Common myeloid progenitor, CD34-positive (primary cell): ENCODE measurements around the gene PCARE.

Source experiments
- CTCF ChIA-PET: fragments of 350-600 bp; sonication (Branson Sonifier 250); formaldehyde crosslinking; loops from one replicate; lab custom pipeline; 2021; ENCODE audit warnings: antibody characterized with exemption; lab: Charles Lee
- POLR2A ChIA-PET: fragments of 350-600 bp; sonication (Branson Sonifier 250); formaldehyde crosslinking; loops from one replicate; lab custom pipeline; 2021; ENCODE audit warnings: antibody characterized with exemption; lab: Charles Lee
- DNase-seq, 3 donors: peaks; one replicate each; pipeline versions ENCODE4 v3.0.0 to v3.0.0-alpha.2; 2013
- H3K27ac ChIP-seq, 2 experiments: 1 replicate in 1 of 2; 2 replicates in 1 of 2; pipeline ENCODE4 v1.7.0; 2013; ENCODE audit warnings: inconsistent platforms in 2 of 2, low read length in 2 of 2, mild to moderate bottlenecking in 2 of 2, low read depth in 1 of 2, moderate library complexity in 1 of 2; ENCODE audit not compliant: severe bottlenecking in 2 of 2, insufficient read depth in 1 of 2, poor library complexity in 1 of 2
- H3K27me3 ChIP-seq, 5 experiments: replicated peaks in 2 of 5; 1 replicate in 3 of 5; 2 replicates in 2 of 5; pipeline versions ENCODE4 v1.6.1 to v1.7.0; 2013; ENCODE audit warnings: low read length in 4 of 5, mild to moderate bottlenecking in 2 of 5, moderate library complexity in 2 of 5, inconsistent platforms in 1 of 5; ENCODE audit not compliant: insufficient read depth in 5 of 5, control insufficient read depth in 4 of 5
- H3K36me3 ChIP-seq, 4 experiments: 1 replicate in 2 of 4; 2 replicates in 2 of 4; pipeline versions ENCODE4 v1.6.1 to v1.7.0; 2013; ENCODE audit warnings: low read length in 3 of 4, control low read depth in 1 of 4, mild to moderate bottlenecking in 1 of 4; ENCODE audit not compliant: control insufficient read depth in 4 of 4, insufficient read depth in 4 of 4
- H3K4me1 ChIP-seq, 4 experiments: 1 replicate in 3 of 4; 2 replicates in 1 of 4; pipeline versions ENCODE4 v1.6.1 to v1.7.1; 2013; ENCODE audit warnings: low read length in 3 of 4, mild to moderate bottlenecking in 3 of 4, control low read depth in 1 of 4, inconsistent platforms in 1 of 4, moderate library complexity in 1 of 4; ENCODE audit not compliant: control insufficient read depth in 4 of 4, insufficient read depth in 4 of 4; ENCODE audit errors: control extremely low read depth in 1 of 4
- H3K4me3 ChIP-seq, 7 experiments: 1 replicate in 4 of 7; 2 replicates in 3 of 7; pipeline versions ENCODE4 v1.5.1 to v1.7.0; 2013; ENCODE audit warnings: mild to moderate bottlenecking in 7 of 7, low read length in 6 of 7, moderate library complexity in 6 of 7, inconsistent platforms in 2 of 7, low read depth in 2 of 7, control low read depth in 1 of 7; ENCODE audit not compliant: insufficient read depth in 4 of 7, control insufficient read depth in 1 of 7; ENCODE audit errors: extremely low read depth in 1 of 7
- H3K9me3 ChIP-seq, 5 experiments: 1 replicate in 4 of 5; 2 replicates in 1 of 5; pipeline versions ENCODE4 v1.6.1 to v1.7.1; 2013; ENCODE audit warnings: low read length in 4 of 5, mild to moderate bottlenecking in 2 of 5, inconsistent platforms in 1 of 5, low read depth in 1 of 5, moderate library complexity in 1 of 5; ENCODE audit not compliant: control insufficient read depth in 4 of 5, insufficient read depth in 2 of 5; ENCODE audit errors: control extremely low read depth in 1 of 5
- WGBS: methylation state at CpG from one replicate; pipeline ENCODE4 v1.1.5; 2013; ENCODE audit not compliant: insufficient coverage; 5-methylcytosine and 5-hydroxymethylcytosine counted together

Gene PCARE

DNA sequence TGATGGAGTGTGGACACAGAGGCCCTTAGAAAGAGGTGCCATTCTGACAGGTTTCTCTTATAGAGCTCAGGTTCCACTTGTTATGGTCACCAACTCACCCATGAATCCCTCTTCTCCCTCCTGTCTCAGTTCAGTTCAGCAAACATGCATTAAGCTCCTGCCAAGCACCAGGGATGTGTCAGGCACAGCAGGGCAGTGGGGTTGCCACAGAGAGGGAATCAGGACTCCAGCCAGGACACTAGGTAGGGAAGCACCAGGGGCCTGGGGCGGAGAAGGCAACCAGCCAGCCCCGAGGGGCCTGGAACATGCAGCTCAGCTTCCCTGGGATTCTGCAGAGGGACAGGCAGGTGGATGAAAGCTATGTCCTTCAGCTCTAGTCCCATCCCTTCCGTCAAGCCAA is 48.6 kb downstream of the PCARE start:
- Histone ChIP-seq H3K27me3 (no peaks in the 10 kb centered on the region), H3K4me1 (peaks cover 0 to 6% (median 3%) of the 10 kb centered on the region in 4 experiments), H3K36me3 (no peaks in the 10 kb centered on the region), H3K4me3 (no peak overlapping the region), H3K9me3 (no peaks in the 10 kb centered on the region), H3K27ac (no peak overlapping the region)
- ChIA-PET CTCF (interaction anchor here (2.3 to 3.4 kb wide), 2 partner anchors 9 to 14 kb away, joined by 5 to 23 read pairs; no protein-coding TSS in a partner anchor), POLR2A (no interaction called here)
- no peak for DNase-seq
- WGBS, result 90% methylated on average over 3 of the region's 3 CpGs

DNA sequence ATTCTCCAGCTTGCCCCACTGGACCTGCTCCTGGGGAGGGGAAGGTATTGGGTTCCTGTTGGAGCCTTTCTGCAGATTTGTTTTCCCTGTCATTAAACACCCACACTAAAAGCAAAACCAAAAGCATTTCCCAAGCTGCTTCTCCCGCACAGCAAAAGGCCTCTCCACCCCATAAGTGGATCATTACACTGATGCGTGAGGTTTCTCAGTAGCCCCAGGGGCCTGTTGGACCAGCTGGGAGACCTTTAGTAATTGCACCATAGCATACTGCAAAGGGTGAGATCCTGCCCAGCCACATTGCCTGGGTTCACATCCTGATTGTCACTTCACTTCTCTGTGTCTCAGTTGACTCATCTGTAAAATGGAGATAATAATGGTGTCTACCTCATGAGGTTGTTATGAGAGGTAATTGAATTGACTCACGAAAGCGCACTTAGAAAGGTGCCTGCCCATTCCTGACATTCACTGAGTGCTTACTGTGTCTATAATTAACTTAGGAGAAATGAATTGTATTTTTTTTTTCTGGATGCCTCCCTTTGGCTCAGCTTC is 49.4 kb downstream of the PCARE start:
- WGBS, result 81% methylated on average over 4 of the region's 4 CpGs
- no peaks in the 10 kb centered on the region for H3K27me3 ChIP-seq
- POLR2A ChIA-PET, result no interaction called here
- CTCF ChIA-PET, result interaction anchor here (1.1 to 3.4 kb wide), 3 partner anchors 8 to 13 kb away, joined by 3 to 23 read pairs (median 5); no protein-coding TSS in a partner anchor
- peaks cover 0 to 6% (median 3%) of the 10 kb centered on the region in 4 experiments for H3K4me1 ChIP-seq
- no peaks in the 10 kb centered on the region for H3K36me3 ChIP-seq
- DNase-seq, result no peak
- H3K27ac ChIP-seq, result no peak overlapping the region
- no peak overlapping the region for H3K4me3 ChIP-seq
- H3K9me3 ChIP-seq, result no peaks in the 10 kb centered on the region

DNA sequence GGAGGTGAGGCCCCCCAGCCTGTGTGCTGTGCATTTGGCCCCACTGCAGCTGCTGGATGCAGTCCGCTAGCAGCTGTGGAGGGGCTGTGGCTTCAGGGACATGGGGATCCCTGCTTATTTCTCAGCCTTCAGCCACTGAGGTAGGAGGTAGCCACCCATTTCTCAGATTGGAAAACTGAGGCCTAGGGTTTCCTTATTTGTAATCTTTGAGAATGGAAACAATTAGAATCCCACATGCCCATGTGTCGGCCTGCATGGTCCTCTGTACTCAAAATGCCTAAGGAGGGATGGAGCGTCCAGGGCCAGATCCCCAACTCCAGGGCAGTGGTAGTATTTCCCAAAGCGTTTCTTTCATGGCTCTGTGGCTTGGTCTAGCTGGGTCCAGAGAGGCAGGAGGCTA is 51.1 kb downstream of the PCARE start:
- no peak overlapping the region for H3K27ac ChIP-seq
- ChIA-PET POLR2A (no interaction called here), CTCF (no interaction called here)
- no peaks in the 10 kb centered on the region for H3K27me3 ChIP-seq
- H3K9me3 ChIP-seq, result no peaks in the 10 kb centered on the region
- peaks cover 0 to 6% (median 5%) of the 10 kb centered on the region in 4 experiments for H3K4me1 ChIP-seq
- H3K4me3 ChIP-seq, result no peak overlapping the region
- 97% methylated on average over 4 of the region's 4 CpGs for WGBS
- DNase-seq, result no peak
- H3K36me3 ChIP-seq, result no peaks in the 10 kb centered on the region

DNA sequence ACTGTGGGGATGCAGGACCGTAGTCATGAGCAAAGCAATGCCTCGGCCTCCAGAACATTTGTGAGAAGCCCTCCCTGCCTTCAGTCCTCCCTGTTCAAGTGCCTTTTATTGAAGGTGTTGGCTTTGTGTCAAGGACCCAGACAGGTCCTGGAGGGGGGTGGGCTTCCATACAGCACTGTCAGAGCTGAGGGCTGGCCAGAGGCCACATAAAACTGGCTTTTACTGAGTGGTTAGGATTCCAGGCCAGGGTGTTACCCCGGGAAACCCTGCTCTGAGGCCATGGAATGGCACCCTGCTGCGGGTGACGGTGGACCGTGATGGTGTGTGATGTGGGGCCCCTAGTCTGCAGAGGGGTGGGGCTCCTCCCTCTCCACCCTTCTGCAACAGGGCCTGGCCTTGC is 51.6 kb downstream of the PCARE start:
- peaks cover 0 to 6% (median 5%) of the 10 kb centered on the region in 4 experiments for H3K4me1 ChIP-seq
- WGBS, result 100% methylated on average over 2 of the region's 6 CpGs
- no peak for DNase-seq
- CTCF ChIA-PET, result interaction anchor here (1.7 kb wide), 1 partner anchor 13 kb away, joined by 4 read pairs; no protein-coding TSS in a partner anchor
- H3K36me3 ChIP-seq, result no peaks in the 10 kb centered on the region
- H3K27me3 ChIP-seq, result no peaks in the 10 kb centered on the region
- POLR2A ChIA-PET, result no interaction called here
- H3K27ac ChIP-seq, result no peak overlapping the region
- no peak overlapping the region for H3K4me3 ChIP-seq
- no peaks in the 10 kb centered on the region for H3K9me3 ChIP-seq

DNA sequence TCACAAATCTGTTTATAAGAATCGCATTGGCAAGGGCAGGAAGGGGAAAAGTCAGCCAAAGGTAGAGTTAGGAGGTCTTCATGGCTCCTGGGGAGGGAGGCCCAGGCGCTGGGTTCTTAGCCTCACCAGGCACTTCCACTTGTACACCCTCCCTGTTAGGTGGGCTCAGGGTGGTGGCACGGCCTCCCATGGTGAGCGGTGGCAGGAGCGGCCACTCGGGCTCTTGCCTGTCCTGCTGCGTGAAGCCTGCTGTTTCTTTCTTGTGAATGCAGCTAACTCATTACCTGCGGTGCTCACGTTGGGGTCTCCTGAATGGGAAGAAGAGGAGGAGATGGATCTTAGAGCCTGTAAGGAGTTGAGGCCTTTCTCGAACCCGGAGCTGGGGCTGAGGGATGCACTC is 52.4 kb downstream of the PCARE start:
- H3K9me3 ChIP-seq, result no peaks in the 10 kb centered on the region
- no peak overlapping the region for H3K27ac ChIP-seq
- POLR2A ChIA-PET, result no interaction called here
- no peak overlapping the region for H3K4me3 ChIP-seq
- H3K4me1 ChIP-seq, result peaks cover 0 to 6% (median 5%) of the 10 kb centered on the region in 4 experiments
- no peaks in the 10 kb centered on the region for H3K36me3 ChIP-seq
- DNase-seq, result no peak
- CTCF ChIA-PET, result interaction anchor here (1.5 to 1.7 kb wide), 2 partner anchors 10 to 14 kb away, joined by 4 to 5 read pairs; no protein-coding TSS in a partner anchor
- WGBS, result 97% methylated on average over 5 of the region's 11 CpGs
- no peaks in the 10 kb centered on the region for H3K27me3 ChIP-seq

DNA sequence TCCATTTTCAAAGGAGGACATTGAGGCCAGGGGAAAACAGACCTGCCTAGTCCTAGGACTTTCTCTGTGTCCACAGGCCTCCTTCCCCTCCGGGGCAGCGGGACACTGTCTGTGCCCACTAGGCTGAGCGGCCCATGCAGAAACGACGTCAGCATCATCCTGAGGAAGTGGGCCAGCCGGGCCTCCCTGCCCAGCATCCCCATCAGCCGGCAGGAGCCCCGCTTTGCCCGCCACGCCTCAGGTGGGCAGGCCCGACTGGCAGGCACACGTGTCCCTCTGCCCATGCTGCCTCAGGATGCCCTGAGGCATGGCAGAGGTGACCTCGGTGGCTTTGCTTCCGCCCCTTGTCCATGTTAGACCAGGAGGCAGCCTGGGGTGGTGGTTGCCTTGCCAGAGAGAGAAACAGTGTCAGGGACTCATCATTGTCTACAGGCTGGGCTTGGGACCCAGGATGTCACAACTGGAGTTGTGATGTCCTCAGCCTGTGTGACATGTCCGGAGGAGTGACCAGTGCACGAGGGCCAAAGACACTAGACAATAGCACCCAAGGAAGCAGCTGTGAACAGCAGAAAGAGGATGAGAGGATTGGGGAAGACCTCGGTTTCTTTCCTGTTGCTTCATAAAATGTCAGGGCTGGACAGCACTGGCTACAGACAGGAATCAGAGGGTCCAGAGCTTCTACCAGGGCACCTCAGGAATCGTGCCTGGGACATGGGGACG is 56.4 kb downstream of the PCARE start:
- Histone ChIP-seq H3K36me3 (no peaks in the 10 kb centered on the region), H3K27ac (no peak overlapping the region), H3K4me3 (no peak overlapping the region), H3K27me3 (no peaks in the 10 kb centered on the region), H3K4me1 (peaks cover 17 to 47% (median 37%) of the 10 kb centered on the region in 4 experiments), H3K9me3 (no peaks in the 10 kb centered on the region)
- POLR2A ChIA-PET, result no interaction called here
- no peak for DNase-seq
- WGBS, result 92% methylated on average over 17 of the region's 19 CpGs
- CTCF ChIA-PET, result interaction anchor here (4.2 kb wide), 1 partner anchor 8 kb away, joined by 23 read pairs; no protein-coding TSS in a partner anchor

DNA sequence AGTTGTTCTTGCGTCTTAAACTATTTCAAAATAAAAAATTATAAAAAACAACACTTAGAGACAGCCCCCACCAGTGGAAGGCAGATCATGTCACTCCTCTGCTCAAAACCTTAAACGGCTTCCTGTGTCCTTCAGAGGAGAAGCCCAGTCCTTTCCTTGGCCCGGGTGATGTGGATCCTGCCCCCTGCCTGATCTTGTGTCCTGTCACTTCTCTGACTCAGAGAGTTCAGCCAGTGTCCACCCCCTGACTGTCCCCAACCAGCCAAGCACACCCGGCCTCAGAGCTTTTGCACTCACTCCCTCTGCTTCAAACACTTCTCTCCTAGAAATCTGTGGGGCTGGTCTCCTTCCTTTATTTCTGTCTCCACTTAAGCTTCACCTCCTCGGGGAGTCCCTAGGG is 57.8 kb downstream of the PCARE start:
- WGBS, result 71% methylated on average over 4 of the region's 5 CpGs
- no peak for DNase-seq
- ChIA-PET POLR2A (interaction anchor here (0.6 kb wide), 1 partner anchor 1218 kb away, joined by 3 read pairs; no protein-coding TSS in a partner anchor), CTCF (interaction anchor here (0.6 to 4.2 kb wide), 5 partner anchors 10 to 100 kb away, joined by 3 to 23 read pairs (median 5); no protein-coding TSS in a partner anchor)
- no peaks in the 10 kb centered on the region for H3K36me3 ChIP-seq
- no peaks in the 10 kb centered on the region for H3K9me3 ChIP-seq
- peaks cover 17 to 56% (median 50%) of the 10 kb centered on the region in 4 experiments for H3K4me1 ChIP-seq
- H3K4me3 ChIP-seq, result no peak overlapping the region
- no peaks in the 10 kb centered on the region for H3K27me3 ChIP-seq
- no peak overlapping the region for H3K27ac ChIP-seq
